OCI-LY3 (cell line): ENCODE data around the gene FAF2.

Experiments
- H2AFZ ChIP-seq: fragments of 200-600, 300-600 bp; shearing (Covaris generic); 2 replicates; pipeline ENCODE4 v1.6.0; 2014; ENCODE audit warnings: antibody characterized with exemption, low read depth, low read length
- H3K27ac ChIP-seq: fragments of 200-600, 300-600 bp; sonication (generic); 2 replicates; pipeline ENCODE4 v1.5.1; 2014; ENCODE audit warnings: mild to moderate bottlenecking, low read length, moderate library complexity, mixed read lengths
- H3K27me3 ChIP-seq: fragments of 200-600, 300-600 bp; sonication (generic); 2 replicates; pipeline ENCODE4 v1.6.1; 2014; ENCODE audit warnings: low read depth, low read length, mixed read lengths
- H3K36me3 ChIP-seq: fragments of 200-600, 300-600 bp; sonication (generic); replicated peaks from 2 replicates; pipeline ENCODE3; 2014; ENCODE audit warnings: low read depth, low read length, mixed read lengths
- H3K4me1 ChIP-seq: fragments of 300-600, 200-600 bp; sonication (generic); 2 replicates; pipeline ENCODE4 v1.6.1; 2014; ENCODE audit warnings: low read length, mixed read lengths
- H3K4me2 ChIP-seq: fragments of 200-600, 300-600 bp; sonication (generic); 2 replicates; pipeline ENCODE4 v1.6.1; 2014; ENCODE audit warnings: low read length, mixed read lengths
- H3K4me3 ChIP-seq: fragments of 300-600, 200-600 bp; sonication (generic); 2 replicates; pipeline ENCODE4 v1.5.1; 2014; ENCODE audit warnings: antibody characterized with exemption, mild to moderate bottlenecking, low read length, moderate library complexity
- H3K79me2 ChIP-seq: fragments of 300-600, 200-600 bp; shearing (Covaris generic); 2 replicates; pipeline ENCODE4 v1.6.1; 2014; ENCODE audit warnings: mild to moderate bottlenecking, low read length, mixed read lengths
- H3K9ac ChIP-seq: fragments of 300-600, 200-600 bp; shearing (Covaris generic); 2 replicates; pipeline ENCODE4 v1.6.0; 2014; ENCODE audit warnings: mild to moderate bottlenecking, low read length, moderate library complexity
- H3K9me3 ChIP-seq: fragments of 200-600, 300-600 bp; shearing (Covaris generic); 2 replicates; pipeline ENCODE4 v1.6.1; 2014; ENCODE audit warnings: low read length, mixed read lengths; ENCODE audit not compliant: insufficient read depth
- H4K20me1 ChIP-seq: fragments of 200-600, 300-600 bp; sonication (generic); 2 replicates; pipeline ENCODE4 v1.6.1; 2016; ENCODE audit warnings: low read length, mixed read lengths; ENCODE audit not compliant: insufficient read depth
- EZH2phosphoT487 ChIP-seq: fragments of 200-600 bp; shearing (Covaris generic); IDR thresholded peaks from 2 replicates; pipeline ENCODE4 v1.6.1; 2018; ENCODE audit warnings: antibody characterized with exemption, mixed run types, low read depth
- TF ChIP-seq, protein P1 (sequence below): fragments of 200-600, 300-600 bp; sonication (generic); IDR thresholded peaks from 2 replicates; pipeline ENCODE4 v1.5.1; 2014; ENCODE audit warnings: antibody characterized with exemption, low read length, low read depth

The FAF2 gene

DNA sequence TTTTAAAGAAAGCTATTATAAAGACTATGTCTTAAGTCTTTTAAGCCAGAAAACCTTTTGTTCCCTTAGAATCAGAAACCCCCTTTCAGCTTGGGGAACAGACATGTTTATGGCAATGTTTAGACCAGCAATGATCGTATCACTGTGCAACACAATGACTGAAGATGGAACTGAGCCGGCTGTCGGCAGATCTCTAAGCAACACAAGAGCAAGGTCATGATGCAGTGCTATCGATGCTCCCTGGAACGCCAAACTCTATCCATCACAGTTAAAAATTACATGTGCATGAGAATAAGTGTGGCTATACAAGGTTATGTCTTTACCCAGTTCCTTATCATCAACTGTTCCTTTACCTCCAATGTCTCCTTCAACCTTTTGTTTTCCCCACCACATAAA lies 90.8 kb downstream of the FAF2 start:
- H3K36me3 ChIP-seq, result peaks cover 8% of the 10 kb centered on the region

DNA sequence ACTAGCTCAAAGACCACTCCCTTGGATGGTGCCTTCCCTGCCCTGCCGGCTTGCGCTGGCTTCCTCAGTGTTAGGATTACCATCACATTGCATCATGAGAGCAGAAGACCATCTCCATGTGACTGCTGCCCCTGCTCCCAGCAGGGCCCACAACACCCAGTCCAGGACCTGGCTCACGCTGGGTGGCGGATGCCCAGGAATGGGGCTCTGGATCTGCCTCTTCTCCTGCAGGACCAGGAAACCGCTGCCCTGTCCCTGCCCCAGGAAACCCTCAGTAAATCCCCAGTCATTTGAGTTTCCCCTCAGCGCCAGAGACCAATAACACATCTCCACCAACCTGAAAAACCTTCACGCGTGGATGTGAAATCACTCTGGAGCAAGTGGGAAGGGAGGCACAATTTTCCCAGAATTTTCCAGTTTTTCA lies 92.3 kb downstream of the FAF2 start:
- H3K79me2 ChIP-seq, result peaks cover 16% of the 10 kb centered on the region
- H3K27me3 ChIP-seq, result no peaks in the 10 kb centered on the region
- H3K9me3 ChIP-seq, result no peaks in the 10 kb centered on the region
- no peaks in the 10 kb centered on the region for H3K36me3 ChIP-seq
- no peaks in the 10 kb centered on the region for H4K20me1 ChIP-seq
- no peak overlapping the region for H2AFZ ChIP-seq
- H3K27ac ChIP-seq, result no peak overlapping the region
- no peak overlapping the region for H3K9ac ChIP-seq
- H3K4me1 ChIP-seq, result peaks cover 30% of the 10 kb centered on the region
- no peak overlapping the region for H3K4me2 ChIP-seq
- H3K4me3 ChIP-seq, result no peak overlapping the region
- TF ChIP-seq, protein P1, sequence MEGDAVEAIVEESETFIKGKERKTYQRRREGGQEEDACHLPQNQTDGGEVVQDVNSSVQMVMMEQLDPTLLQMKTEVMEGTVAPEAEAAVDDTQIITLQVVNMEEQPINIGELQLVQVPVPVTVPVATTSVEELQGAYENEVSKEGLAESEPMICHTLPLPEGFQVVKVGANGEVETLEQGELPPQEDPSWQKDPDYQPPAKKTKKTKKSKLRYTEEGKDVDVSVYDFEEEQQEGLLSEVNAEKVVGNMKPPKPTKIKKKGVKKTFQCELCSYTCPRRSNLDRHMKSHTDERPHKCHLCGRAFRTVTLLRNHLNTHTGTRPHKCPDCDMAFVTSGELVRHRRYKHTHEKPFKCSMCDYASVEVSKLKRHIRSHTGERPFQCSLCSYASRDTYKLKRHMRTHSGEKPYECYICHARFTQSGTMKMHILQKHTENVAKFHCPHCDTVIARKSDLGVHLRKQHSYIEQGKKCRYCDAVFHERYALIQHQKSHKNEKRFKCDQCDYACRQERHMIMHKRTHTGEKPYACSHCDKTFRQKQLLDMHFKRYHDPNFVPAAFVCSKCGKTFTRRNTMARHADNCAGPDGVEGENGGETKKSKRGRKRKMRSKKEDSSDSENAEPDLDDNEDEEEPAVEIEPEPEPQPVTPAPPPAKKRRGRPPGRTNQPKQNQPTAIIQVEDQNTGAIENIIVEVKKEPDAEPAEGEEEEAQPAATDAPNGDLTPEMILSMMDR, result no peak
- TF ChIP-seq EZH2phosphoT487, result no peak

More for the DNA sequence above, 90.8 kb downstream of the FAF2 start:
- no peak for TF ChIP-seq EZH2phosphoT487
- Histone ChIP-seq H3K4me3 (no peak overlapping the region), H3K4me1 (peaks cover 40% of the 10 kb centered on the region), H3K9ac (no peak overlapping the region), H3K79me2 (peaks cover 31% of the 10 kb centered on the region), H3K27me3 (no peaks in the 10 kb centered on the region), H3K27ac (no peak overlapping the region), H3K4me2 (0 out of 2 replicates have a peak overlapping the region, but pooled peaks have one; percentile 80), H4K20me1 (peaks cover 13% of the 10 kb centered on the region), H3K9me3 (no peaks in the 10 kb centered on the region), H2AFZ (no peak overlapping the region)

DNA sequence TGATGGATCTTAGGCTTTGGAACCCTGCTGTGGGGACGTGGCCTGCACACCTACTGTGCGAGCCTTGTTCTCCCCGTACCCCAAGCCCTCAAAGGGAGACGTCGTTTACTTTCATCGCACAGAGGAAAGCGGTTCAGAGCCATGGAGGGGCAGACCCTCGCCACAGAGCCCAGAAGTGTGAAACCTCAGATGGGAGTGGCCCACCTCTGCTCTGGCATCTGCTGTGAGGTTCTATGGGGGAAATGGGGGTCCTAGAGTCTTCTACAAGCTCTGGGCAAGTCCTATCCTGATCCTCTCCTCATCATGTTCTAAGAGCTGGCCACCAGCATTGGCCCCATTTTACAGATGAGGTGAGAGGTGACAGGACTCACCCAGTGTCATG lies 92.8 kb downstream of the FAF2 start:
- Histone ChIP-seq H4K20me1 (no peaks in the 10 kb centered on the region), H3K27me3 (no peaks in the 10 kb centered on the region), H3K36me3 (no peaks in the 10 kb centered on the region), H3K79me2 (peaks cover 11% of the 10 kb centered on the region), H3K9ac (no peak overlapping the region), H3K4me3 (no peak overlapping the region), H3K4me1 (peaks cover 29% of the 10 kb centered on the region), H3K9me3 (no peaks in the 10 kb centered on the region), H2AFZ (no peak overlapping the region), H3K4me2 (no peak overlapping the region), H3K27ac (no peak overlapping the region)
- TF ChIP-seq EZH2phosphoT487, result no peak
- TF ChIP-seq, protein P1, result no peak

DNA sequence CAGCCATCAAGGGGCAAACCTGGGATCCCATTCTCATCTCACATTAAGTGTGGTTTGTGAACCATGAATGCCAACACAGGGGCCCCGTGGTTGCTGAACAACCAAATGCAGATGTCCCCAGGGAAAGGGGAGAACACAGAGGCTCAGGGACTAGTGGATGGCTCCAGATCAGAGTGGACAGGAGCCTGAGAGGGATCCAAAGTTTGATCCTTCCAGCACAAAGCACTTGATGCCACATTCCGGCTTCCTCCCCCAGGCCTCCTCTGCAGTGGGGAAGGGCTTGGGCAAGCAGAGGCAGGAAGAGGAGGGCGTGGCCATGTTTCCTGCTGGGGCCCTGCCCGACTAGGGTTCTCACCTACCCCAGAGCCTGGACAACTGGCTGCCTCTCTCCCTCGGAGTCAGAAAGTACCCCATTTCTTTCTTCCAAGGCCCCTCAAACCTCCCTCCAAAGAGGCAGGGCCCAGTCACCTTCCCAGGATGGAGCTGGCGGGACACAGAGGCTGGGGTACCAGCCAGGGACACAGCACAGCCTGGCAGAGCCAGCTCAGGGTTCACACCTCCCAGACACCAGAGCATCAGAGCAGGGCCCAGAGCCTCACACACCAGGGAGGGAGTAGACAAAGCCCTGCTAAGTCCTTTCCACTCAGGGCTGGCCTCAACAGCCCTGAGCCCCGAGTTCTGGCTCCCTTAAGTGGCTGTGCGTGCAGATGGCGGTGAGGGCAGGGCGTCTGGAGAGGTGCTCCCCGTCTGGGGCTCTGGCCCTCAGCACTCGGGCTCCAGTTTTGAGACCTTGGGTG lies 93.4 kb downstream of the FAF2 start:
- no peak overlapping the region for H2AFZ ChIP-seq
- H4K20me1 ChIP-seq, result no peaks in the 10 kb centered on the region
- peak overlapping the region; percentile 100 for H3K4me2 ChIP-seq
- no peak for TF ChIP-seq EZH2phosphoT487
- TF ChIP-seq, protein P1, result no peak
- H3K4me1 ChIP-seq, result peaks cover 29% of the 10 kb centered on the region
- H3K9me3 ChIP-seq, result no peaks in the 10 kb centered on the region
- H3K4me3 ChIP-seq, result no peak overlapping the region
- H3K27ac ChIP-seq, result no peak overlapping the region
- peaks cover 5% of the 10 kb centered on the region for H3K79me2 ChIP-seq
- H3K36me3 ChIP-seq, result no peaks in the 10 kb centered on the region
- no peaks in the 10 kb centered on the region for H3K27me3 ChIP-seq
- H3K9ac ChIP-seq, result no peak overlapping the region
